ENCODE results near the gene GOSR1. TPM values are rescaled to one million over a fixed set of nuclear protein-coding genes. Genes with fewer than 3 reads are reported as not detected.
"Not testable (repeated sequence)": the region's sequence is repeated elsewhere in the genome, so short reads cannot be mapped to it uniquely, and the experiment has no call there.

The GOSR1 gene
- total RNA-seq, 4 donors from 2014 or later = 36.3 to 70.4 (median 54.7) TPM

GRCh38 chr17:30565073-30565935, 88.1 kb downstream of the GOSR1 start:
- Histone ChIP-seq H3K36me3 (no peaks in the 10 kb centered on the region), H3K9me3 (no peaks in the 10 kb centered on the region), H3K27me3 (no peaks in the 10 kb centered on the region), H3K27ac (no peak overlapping the region), H3K4me1 (no peaks in the 10 kb centered on the region), H3K4me3 (replicated peaks in 1 of 3) (no peak overlapping the region)
- no peak for DNase-seq
- intact Hi-C loops (cut with DNase I) = no loop called here
- WGBS, 2 donors = 58 to 62% methylated on average over 8 to 9 of the region's 9 CpGs
- TF ChIP-seq POLR2A (IDR thresholded peaks at IDR 0.05) = no peak
- TF ChIP-seq CTCF (IDR thresholded peaks at IDR 0.05) = no peak

- H3K4me3 ChIP-seq (replicated peaks in 1 of 3); H3K9me3 ChIP-seq; intact Hi-C loops (cut with DNase I); DNase-seq; H3K4me1 ChIP-seq; H3K27me3 ChIP-seq; H3K36me3 ChIP-seq; H3K27ac ChIP-seq: not testable (repeated sequence)
- 39 to 60% methylated on average over 1 to 4 of the region's 4 CpGs for WGBS, 2 donors
Observed at GRCh38 chr17:30566104-30566503, 88.9 kb downstream of the GOSR1 start.

- WGBS, 2 donors = 82 to 90% methylated on average over 6 to 10 of the region's 10 CpGs
- H3K27me3 ChIP-seq; intact Hi-C loops (cut with DNase I); H3K9me3 ChIP-seq; H3K36me3 ChIP-seq; DNase-seq; H3K4me1 ChIP-seq; H3K4me3 ChIP-seq (replicated peaks in 1 of 3); H3K27ac ChIP-seq: not testable (repeated sequence)
Observed at GRCh38 chr17:30566516-30567225, 89.5 kb downstream of the GOSR1 start.

- no peaks in the 10 kb centered on the region for H3K4me1 ChIP-seq
Observed at GRCh38 chr17:30567231-30568116, 90.3 kb downstream of the GOSR1 start.

GRCh38 chr17:30568117-30568430, 90.9 kb downstream of the GOSR1 start:
- Histone ChIP-seq H3K4me1 (no peaks in the 10 kb centered on the region), H3K27me3 (no peaks in the 10 kb centered on the region), H3K4me3 (replicated peaks in 1 of 3) (no peak overlapping the region), H3K36me3 (no peaks in the 10 kb centered on the region), H3K27ac (no peak overlapping the region), H3K9me3 (no peaks in the 10 kb centered on the region)
- DNase-seq = no peak
- intact Hi-C loops (cut with DNase I) = no loop called here
- 85 to 86% methylated on average over 6 to 8 of the region's 8 CpGs for WGBS, 2 donors
- TF ChIP-seq CTCF (IDR thresholded peaks at IDR 0.05) (no peak), POLR2A (IDR thresholded peaks at IDR 0.05) (no peak)

More at GRCh38 chr17:30567231-30568116, 90.3 kb downstream of the GOSR1 start:
- Histone ChIP-seq H3K27me3 (no peaks in the 10 kb centered on the region), H3K36me3 (no peaks in the 10 kb centered on the region), H3K9me3 (no peaks in the 10 kb centered on the region), H3K4me3 (replicated peaks in 1 of 3) (no peak overlapping the region), H3K27ac (no peak overlapping the region)
- intact Hi-C loops (cut with DNase I) = no loop called here
- TF ChIP-seq CTCF (IDR thresholded peaks at IDR 0.05) = no peak
- TF ChIP-seq POLR2A (IDR thresholded peaks at IDR 0.05) = no peak
- DNase-seq = no peak
- 88 to 89% methylated on average over 15 to 16 of the region's 17 CpGs for WGBS, 2 donors

GRCh38 chr17:30569531-30570175, 92.4 kb downstream of the GOSR1 start:
- H3K4me1 ChIP-seq; DNase-seq; H3K9me3 ChIP-seq; intact Hi-C loops (cut with DNase I); H3K27me3 ChIP-seq; H3K27ac ChIP-seq; H3K4me3 ChIP-seq (replicated peaks in 1 of 3); H3K36me3 ChIP-seq: not testable (repeated sequence)
- WGBS, 2 donors = 78 to 88% methylated on average over 11 to 12 of the region's 12 CpGs

All from thyroid gland (tissue), 4 donors.